ENCODE measurements around the gene SLC25A30.
"Not testable (repeated sequence)": the region's sequence is repeated elsewhere in the genome, so short reads cannot be mapped to it uniquely, and the experiment has no call there.

DNA sequence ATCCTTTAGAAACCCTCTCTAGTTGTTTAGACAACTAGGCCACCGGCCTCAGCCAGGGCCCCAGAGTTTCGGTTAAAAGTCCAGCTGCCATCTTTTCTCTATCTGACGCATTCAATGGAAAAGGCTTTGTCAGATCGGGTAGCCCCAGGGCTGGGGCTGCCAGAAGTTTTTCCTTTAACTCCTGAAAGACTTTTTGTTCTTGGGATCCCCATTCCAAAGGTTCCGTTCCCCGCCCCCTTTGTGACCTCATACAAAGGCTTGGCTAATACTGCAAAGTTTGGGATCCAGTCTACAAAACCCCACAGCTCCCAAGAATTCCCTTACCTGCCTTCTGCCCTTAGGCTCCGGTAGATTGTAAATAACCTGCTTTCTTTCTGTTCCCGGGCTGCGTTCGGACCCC lies 38.7 kb downstream of the SLC25A30 start:
- TF ChIP-seq, protein P1, sequence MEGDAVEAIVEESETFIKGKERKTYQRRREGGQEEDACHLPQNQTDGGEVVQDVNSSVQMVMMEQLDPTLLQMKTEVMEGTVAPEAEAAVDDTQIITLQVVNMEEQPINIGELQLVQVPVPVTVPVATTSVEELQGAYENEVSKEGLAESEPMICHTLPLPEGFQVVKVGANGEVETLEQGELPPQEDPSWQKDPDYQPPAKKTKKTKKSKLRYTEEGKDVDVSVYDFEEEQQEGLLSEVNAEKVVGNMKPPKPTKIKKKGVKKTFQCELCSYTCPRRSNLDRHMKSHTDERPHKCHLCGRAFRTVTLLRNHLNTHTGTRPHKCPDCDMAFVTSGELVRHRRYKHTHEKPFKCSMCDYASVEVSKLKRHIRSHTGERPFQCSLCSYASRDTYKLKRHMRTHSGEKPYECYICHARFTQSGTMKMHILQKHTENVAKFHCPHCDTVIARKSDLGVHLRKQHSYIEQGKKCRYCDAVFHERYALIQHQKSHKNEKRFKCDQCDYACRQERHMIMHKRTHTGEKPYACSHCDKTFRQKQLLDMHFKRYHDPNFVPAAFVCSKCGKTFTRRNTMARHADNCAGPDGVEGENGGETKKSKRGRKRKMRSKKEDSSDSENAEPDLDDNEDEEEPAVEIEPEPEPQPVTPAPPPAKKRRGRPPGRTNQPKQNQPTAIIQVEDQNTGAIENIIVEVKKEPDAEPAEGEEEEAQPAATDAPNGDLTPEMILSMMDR (IDR thresholded peaks at IDR 0.05), result not testable (repeated sequence)
- TF ChIP-seq POLR2A (IDR thresholded peaks at IDR 0.05), result not testable (repeated sequence)
